Caco-2 (cell line): ENCODE measurements around the gene BICRAL. TPM values are rescaled to one million over a fixed set of nuclear protein-coding genes. Genes with fewer than 3 reads are reported as not detected.
A peak's percentile ranks its signal among the peaks of the same experiment; 100 is the strongest.
"Not testable (repeated sequence)": the region's sequence is repeated elsewhere in the genome, so short reads cannot be mapped to it uniquely, and the experiment has no call there.

Experiments used
- Bru-seq: library from RNA; stranded (reverse); fragments of 400-500 nt; gene quantifications from one replicate; lab custom pipeline; 2021; lab: Mats Ljungman, UMichigan
- BruChase-seq, 2 experiments: library from RNA; stranded (reverse); fragments of 400-500 nt; gene quantifications; one replicate each; lab custom pipeline; 2021; lab: Mats Ljungman, UMichigan
- BruUV-seq: library from RNA; stranded (reverse); fragments of 400-500 nt; replicated peaks from 2 replicates; lab custom pipeline; 2021; lab: Mats Ljungman, UMichigan
- CTCF ChIA-PET: fragments of 300-600 bp; sonication (Branson Sonifier 250); formaldehyde crosslinking; loops from one replicate; lab custom pipeline; 2022; ENCODE audit warnings: antibody characterized with exemption; lab: Charles Lee
- POLR2A ChIA-PET: fragments of 300-600 bp; sonication (Branson Sonifier 250); formaldehyde crosslinking; loops from one replicate; lab custom pipeline; 2022; ENCODE audit warnings: antibody characterized with exemption; lab: Charles Lee
- DNase-seq, 2 experiments: peaks; one replicate each; pipeline versions ENCODE4 v3.0.0 to v3.0.0-alpha.2; 2020 to 2022
- H3K27me3 ChIP-seq: replicated peaks from 2 replicates; pipeline ENCODE4 v1.6.0; 2011; ENCODE audit warnings: low read length; ENCODE audit not compliant: control insufficient read depth, insufficient read depth
- H3K36me3 ChIP-seq: 2 replicates; pipeline ENCODE4 v1.5.1; 2011; ENCODE audit warnings: low read length; ENCODE audit not compliant: control insufficient read depth, insufficient read depth
- H3K4me1 ChIP-seq: fragments of 250-450 bp; sonication (Bioruptor Pico); 2 replicates; pipeline ENCODE4 v1.5.1; 2020; ENCODE audit warnings: mild to moderate bottlenecking
- H3K4me3 ChIP-seq: 2 replicates; pipeline ENCODE4 v1.5.1; 2011; ENCODE audit warnings: low read depth, mild to moderate bottlenecking, control low read depth, low read length
- H3K9me3 ChIP-seq: fragments of 250-450 bp; sonication (Bioruptor Pico); 2 replicates; pipeline ENCODE4 v1.5.1; 2020; ENCODE audit warnings: mild to moderate bottlenecking, moderate library complexity
- H3K27ac Mint-ChIP-seq: one replicate; pipeline ENCODE4 v1.8.0; 2022; ENCODE audit warnings: mixed read lengths; ENCODE audit not compliant: unreplicated experiment
- H3K27me3 Mint-ChIP-seq: one replicate; pipeline ENCODE4 v1.8.0; 2022; ENCODE audit warnings: mixed read lengths; ENCODE audit not compliant: insufficient read depth, unreplicated experiment
- H3K36me3 Mint-ChIP-seq: one replicate; pipeline ENCODE4 v1.8.0; 2022; ENCODE audit warnings: mild to moderate bottlenecking, mixed read lengths; ENCODE audit not compliant: insufficient read depth, unreplicated experiment
- H3K4me1 Mint-ChIP-seq: one replicate; pipeline ENCODE4 v1.8.0; 2022; ENCODE audit warnings: low read depth, mixed read lengths; ENCODE audit not compliant: unreplicated experiment
- H3K4me3 Mint-ChIP-seq: one replicate; pipeline ENCODE4 v1.8.0; 2022; ENCODE audit warnings: mild to moderate bottlenecking, moderate library complexity, mixed read lengths; ENCODE audit not compliant: unreplicated experiment
- H3K9me3 Mint-ChIP-seq: one replicate; pipeline ENCODE4 v1.8.0; 2022; ENCODE audit warnings: mixed read lengths; ENCODE audit not compliant: unreplicated experiment
- CTCF ChIP-seq, 2 experiments: fragments of 200-600 bp in 1 of 2; IDR thresholded peaks; 1 replicate in 1 of 2; 2 replicates in 1 of 2; pipeline versions ENCODE4 v1.5.1 to v1.8.0; 2011 to 2022; ENCODE audit warnings: antibody characterized with exemption in 1 of 2, control low read depth in 1 of 2, inconsistent platforms in 1 of 2, low read depth in 1 of 2, low read length in 1 of 2, mild to moderate bottlenecking in 1 of 2, moderate library complexity in 1 of 2; ENCODE audit not compliant: insufficient read depth in 1 of 2, severe bottlenecking in 1 of 2, unreplicated experiment in 1 of 2
- intact Hi-C: fragments of 100-400 bp; cut with micrococcal nuclease; formaldehyde crosslinking; loops from one replicate; pipeline ENCODE4 v1.10.0; 2022; ENCODE audit not compliant: unreplicated experiment
- long read RNA-seq: library from polyadenylated mRNA; stranded (forward); transcript quantifications from one replicate; pipeline ENCODE4 v2.0.0, GENCODE V29; 2022
- total RNA-seq: library from RNA; stranded (reverse); gene quantifications from 2 replicates; pipeline ENCODE4 v1.2.3, GENCODE V29; 2022

Gene BICRAL
- total RNA-seq (5.0 and 5.3 TPM in 2 replicates), Bru-seq, nascent RNA (percentile 65 among the genes with signal in this experiment), BruChase-seq, experiment 1, labeled RNA remaining after a 2-hour chase (percentile 58 among the genes with signal in this experiment), BruChase-seq, experiment 2, labeled RNA remaining after a 6-hour chase (percentile 58 among the genes with signal in this experiment)
- long read RNA-seq, partial matches to known transcripts = 2 of 8 reads
- long read RNA-seq, other reads (novel, unspliced or antisense) = 6 of 8 reads

- Mint-ChIP-seq H3K27ac (peak within 1 kb of the TSS; percentile 99), H3K9me3 (no peaks in the 10 kb centered on the region), H3K4me1 (no peaks in the 10 kb centered on the region), H3K36me3 (peaks cover 36% of the 10 kb centered on the region), H3K4me3 (peak within 1 kb of the TSS; percentile 94), H3K27me3 (no peaks in the 10 kb centered on the region)
- H3K4me3 ChIP-seq = peak within 1 kb of the TSS; percentile 88
- intact Hi-C loops = loop anchor here (1.0 kb wide), 2 partner anchors 36 to 97 kb away; partner anchors contain the start of genes RPL7L1 and TBCC
- no peak for TF ChIP-seq CTCF (IDR thresholded peaks at IDR 0.05; ENCODE audit: insufficient read depth in 1 of 2, low read depth in 1 of 2, low read length in 1 of 2, severe bottlenecking in 1 of 2, unreplicated experiment in 1 of 2)
- no TSS peak for BruUV-seq
- peaks cover 31% of the 10 kb centered on the region for H3K4me1 ChIP-seq
- H3K36me3 ChIP-seq = no peaks in the 10 kb centered on the region
- no peaks in the 10 kb centered on the region for H3K9me3 ChIP-seq
- H3K27me3 ChIP-seq = no peaks in the 10 kb centered on the region
- DNase-seq = peak; percentile 61 to 80
- CTCF ChIA-PET = interaction anchor here (0.7 kb wide), 1 partner anchor 35 kb away, joined by 5 read pairs; no protein-coding TSS in a partner anchor
- POLR2A ChIA-PET = interaction anchor here (0.5 to 2.9 kb wide), 20 partner anchors 8 to 728 kb away, joined by 3 to 52 read pairs (median 4); partner anchors contain the start of genes KLHDC3, LRRC73, RPL7L1 and TBCC
These were observed at the start of gene BICRAL for GRCh38 chr6:42781796-42782688. Gene BICRAL (plus strand): TSS chr6:42782052. CDS start chr6:42822023, 39,971 bp downstream.

- H3K36me3 Mint-ChIP-seq, H3K36me3 ChIP-seq, POLR2A ChIA-PET, H3K9me3 ChIP-seq, CTCF ChIA-PET, H3K4me1 Mint-ChIP-seq, H3K4me1 ChIP-seq, H3K27me3 Mint-ChIP-seq, intact Hi-C loops, DNase-seq, H3K27ac Mint-ChIP-seq, BruUV-seq, H3K9me3 Mint-ChIP-seq, H3K27me3 ChIP-seq, H3K4me3 Mint-ChIP-seq, H3K4me3 ChIP-seq: not testable (repeated sequence)
These were observed 47.9 kb upstream of the BICRAL start for GRCh38 chr6:42733867-42734481.

- Mint-ChIP-seq H3K36me3 (no peaks in the 10 kb centered on the region), H3K27ac (no peak overlapping the region), H3K4me3 (no peak overlapping the region), H3K9me3 (no peaks in the 10 kb centered on the region), H3K4me1 (no peaks in the 10 kb centered on the region), H3K27me3 (no peaks in the 10 kb centered on the region)
- CTCF ChIA-PET = interaction anchor here (0.5 kb wide), 1 partner anchor 20 kb away, joined by 4 read pairs; no protein-coding TSS in a partner anchor
- intact Hi-C loops = no loop called here
- no peak for TF ChIP-seq CTCF (IDR thresholded peaks at IDR 0.05; ENCODE audit: insufficient read depth in 1 of 2, low read depth in 1 of 2, low read length in 1 of 2, severe bottlenecking in 1 of 2, unreplicated experiment in 1 of 2)
- Histone ChIP-seq H3K4me1 (no peaks in the 10 kb centered on the region), H3K9me3 (no peaks in the 10 kb centered on the region), H3K36me3 (no peaks in the 10 kb centered on the region), H3K4me3 (no peak overlapping the region), H3K27me3 (no peaks in the 10 kb centered on the region)
- no TSS peak for BruUV-seq
- DNase-seq = no peak
- POLR2A ChIA-PET = no interaction called here
These were observed 45.9 kb upstream of the BICRAL start for GRCh38 chr6:42735976-42736375.
